Liver (tissue), 3 donors: ENCODE results near the gene CCDC12.

ENCODE experiments used
- CTCF ChIP-seq: fragments of 150-350 bp; IDR thresholded peaks from 2 replicates; pipeline ENCODE4 v1.5.1; 2017; ENCODE audit warnings: improper control_type of control experiment, low read depth, low read length; ENCODE audit not compliant: missing input control
- GABPA ChIP-seq, 2 donors: IDR thresholded peaks in 1 of 2; conservative IDR thresholded peaks in 1 of 2; 2 replicates each; pipeline ENCODE4 v1.6.1; 2016; ENCODE audit warnings: antibody characterized with exemption in 2 of 2, mild to moderate bottlenecking in 1 of 2, moderate library complexity in 1 of 2
- JUND ChIP-seq, 2 donors: IDR thresholded peaks; 2 replicates each; pipeline ENCODE4 v1.6.1; 2016; ENCODE audit warnings: antibody characterized with exemption in 2 of 2
- TAF1 ChIP-seq: conservative IDR thresholded peaks from 2 replicates; pipeline ENCODE4 v1.6.1; 2016; ENCODE audit warnings: antibody characterized with exemption, mild to moderate bottlenecking
- TF ChIP-seq, protein P1 (sequence below): IDR thresholded peaks from 2 replicates; pipeline ENCODE4 v1.6.1; 2016; ENCODE audit warnings: antibody characterized with exemption
- TF ChIP-seq, protein P2 (sequence below): IDR thresholded peaks from 2 replicates; pipeline ENCODE4 v1.6.1; 2016; ENCODE audit warnings: antibody characterized with exemption, mild to moderate bottlenecking
- TF ChIP-seq, protein P3 (sequence below): IDR thresholded peaks from 2 replicates; pipeline ENCODE4 v1.6.1; 2016; ENCODE audit warnings: antibody characterized with exemption
- donor health status: healthy.
- donor health status: healthy.

DNA sequence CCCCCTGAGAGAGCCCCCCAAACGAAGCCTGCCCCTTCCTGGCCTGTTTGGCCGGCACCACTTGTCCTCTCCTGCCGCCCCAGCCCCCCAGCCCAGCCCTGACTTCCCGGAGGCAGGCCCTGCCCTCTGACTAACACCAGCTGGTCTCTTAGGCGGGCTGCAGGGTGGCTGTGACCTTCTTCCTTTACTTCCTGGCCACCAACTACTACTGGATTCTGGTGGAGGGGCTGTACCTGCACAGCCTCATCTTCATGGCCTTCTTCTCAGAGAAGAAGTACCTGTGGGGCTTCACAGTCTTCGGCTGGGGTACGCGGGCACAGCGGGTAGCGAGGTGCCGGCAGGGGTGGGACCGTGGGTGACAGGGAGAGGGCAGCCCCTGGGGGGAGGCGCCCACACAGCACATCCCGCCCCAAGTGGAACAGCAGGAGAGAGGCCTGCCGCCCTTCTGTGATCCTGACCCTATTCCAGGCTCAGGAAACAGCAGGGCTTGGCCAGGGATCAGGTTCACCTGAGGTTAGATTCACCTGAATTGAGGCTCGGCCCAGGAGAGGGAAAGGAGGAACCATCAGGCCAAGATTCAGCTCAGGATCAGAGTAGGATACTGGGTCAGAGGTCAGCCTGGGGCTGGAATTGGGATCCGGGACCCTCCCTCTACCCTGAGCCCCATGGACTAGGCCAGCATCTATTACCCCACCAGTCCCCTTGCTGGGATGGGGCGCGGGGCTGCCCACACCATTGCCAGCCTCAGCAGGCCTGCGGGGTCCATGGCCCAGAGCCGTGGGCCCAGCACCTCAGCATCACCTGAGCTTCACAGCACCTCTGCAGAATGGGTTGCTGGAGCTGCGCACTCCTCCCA lies 77.2 kb downstream of the CCDC12 start:
- TF ChIP-seq CTCF (no peak), TAF1 (no peak), JUND (IDR thresholded peaks at IDR 0.05) (no peak), GABPA (IDR thresholded peaks at IDR 0.05 in 1 of 2, conservative IDR thresholded peaks at IDR 0.05 in 1 of 2) (no peak)
- TF ChIP-seq, protein P1, sequence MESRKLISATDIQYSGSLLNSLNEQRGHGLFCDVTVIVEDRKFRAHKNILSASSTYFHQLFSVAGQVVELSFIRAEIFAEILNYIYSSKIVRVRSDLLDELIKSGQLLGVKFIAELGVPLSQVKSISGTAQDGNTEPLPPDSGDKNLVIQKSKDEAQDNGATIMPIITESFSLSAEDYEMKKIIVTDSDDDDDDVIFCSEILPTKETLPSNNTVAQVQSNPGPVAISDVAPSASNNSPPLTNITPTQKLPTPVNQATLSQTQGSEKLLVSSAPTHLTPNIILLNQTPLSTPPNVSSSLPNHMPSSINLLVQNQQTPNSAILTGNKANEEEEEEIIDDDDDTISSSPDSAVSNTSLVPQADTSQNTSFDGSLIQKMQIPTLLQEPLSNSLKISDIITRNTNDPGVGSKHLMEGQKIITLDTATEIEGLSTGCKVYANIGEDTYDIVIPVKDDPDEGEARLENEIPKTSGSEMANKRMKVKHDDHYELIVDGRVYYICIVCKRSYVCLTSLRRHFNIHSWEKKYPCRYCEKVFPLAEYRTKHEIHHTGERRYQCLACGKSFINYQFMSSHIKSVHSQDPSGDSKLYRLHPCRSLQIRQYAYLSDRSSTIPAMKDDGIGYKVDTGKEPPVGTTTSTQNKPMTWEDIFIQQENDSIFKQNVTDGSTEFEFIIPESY: no peak
- TF ChIP-seq, protein P2, sequence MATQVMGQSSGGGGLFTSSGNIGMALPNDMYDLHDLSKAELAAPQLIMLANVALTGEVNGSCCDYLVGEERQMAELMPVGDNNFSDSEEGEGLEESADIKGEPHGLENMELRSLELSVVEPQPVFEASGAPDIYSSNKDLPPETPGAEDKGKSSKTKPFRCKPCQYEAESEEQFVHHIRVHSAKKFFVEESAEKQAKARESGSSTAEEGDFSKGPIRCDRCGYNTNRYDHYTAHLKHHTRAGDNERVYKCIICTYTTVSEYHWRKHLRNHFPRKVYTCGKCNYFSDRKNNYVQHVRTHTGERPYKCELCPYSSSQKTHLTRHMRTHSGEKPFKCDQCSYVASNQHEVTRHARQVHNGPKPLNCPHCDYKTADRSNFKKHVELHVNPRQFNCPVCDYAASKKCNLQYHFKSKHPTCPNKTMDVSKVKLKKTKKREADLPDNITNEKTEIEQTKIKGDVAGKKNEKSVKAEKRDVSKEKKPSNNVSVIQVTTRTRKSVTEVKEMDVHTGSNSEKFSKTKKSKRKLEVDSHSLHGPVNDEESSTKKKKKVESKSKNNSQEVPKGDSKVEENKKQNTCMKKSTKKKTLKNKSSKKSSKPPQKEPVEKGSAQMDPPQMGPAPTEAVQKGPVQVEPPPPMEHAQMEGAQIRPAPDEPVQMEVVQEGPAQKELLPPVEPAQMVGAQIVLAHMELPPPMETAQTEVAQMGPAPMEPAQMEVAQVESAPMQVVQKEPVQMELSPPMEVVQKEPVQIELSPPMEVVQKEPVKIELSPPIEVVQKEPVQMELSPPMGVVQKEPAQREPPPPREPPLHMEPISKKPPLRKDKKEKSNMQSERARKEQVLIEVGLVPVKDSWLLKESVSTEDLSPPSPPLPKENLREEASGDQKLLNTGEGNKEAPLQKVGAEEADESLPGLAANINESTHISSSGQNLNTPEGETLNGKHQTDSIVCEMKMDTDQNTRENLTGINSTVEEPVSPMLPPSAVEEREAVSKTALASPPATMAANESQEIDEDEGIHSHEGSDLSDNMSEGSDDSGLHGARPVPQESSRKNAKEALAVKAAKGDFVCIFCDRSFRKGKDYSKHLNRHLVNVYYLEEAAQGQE: no peak
- TF ChIP-seq, protein P3, sequence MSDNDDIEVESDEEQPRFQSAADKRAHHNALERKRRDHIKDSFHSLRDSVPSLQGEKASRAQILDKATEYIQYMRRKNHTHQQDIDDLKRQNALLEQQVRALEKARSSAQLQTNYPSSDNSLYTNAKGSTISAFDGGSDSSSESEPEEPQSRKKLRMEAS: no peak
